B cell (primary cell): ENCODE data around the gene EDNRB.

ENCODE experiments used
- EZH2 ChIP-seq: IDR thresholded peaks from 2 replicates; pipeline ENCODE4 v1.6.1; 2012; ENCODE audit warnings: borderline replicate concordance, low read depth, mild to moderate bottlenecking, moderate library complexity, low read length; ENCODE audit not compliant: insufficient read depth, poor library complexity, severe bottlenecking
- TF ChIP-seq, protein P1 (sequence below): fragments of 200-600 bp; IDR thresholded peaks from one replicate; pipeline ENCODE4 v1.8.0; 2022; ENCODE audit warnings: antibody characterized with exemption, mild to moderate bottlenecking

- TF ChIP-seq, protein P1, sequence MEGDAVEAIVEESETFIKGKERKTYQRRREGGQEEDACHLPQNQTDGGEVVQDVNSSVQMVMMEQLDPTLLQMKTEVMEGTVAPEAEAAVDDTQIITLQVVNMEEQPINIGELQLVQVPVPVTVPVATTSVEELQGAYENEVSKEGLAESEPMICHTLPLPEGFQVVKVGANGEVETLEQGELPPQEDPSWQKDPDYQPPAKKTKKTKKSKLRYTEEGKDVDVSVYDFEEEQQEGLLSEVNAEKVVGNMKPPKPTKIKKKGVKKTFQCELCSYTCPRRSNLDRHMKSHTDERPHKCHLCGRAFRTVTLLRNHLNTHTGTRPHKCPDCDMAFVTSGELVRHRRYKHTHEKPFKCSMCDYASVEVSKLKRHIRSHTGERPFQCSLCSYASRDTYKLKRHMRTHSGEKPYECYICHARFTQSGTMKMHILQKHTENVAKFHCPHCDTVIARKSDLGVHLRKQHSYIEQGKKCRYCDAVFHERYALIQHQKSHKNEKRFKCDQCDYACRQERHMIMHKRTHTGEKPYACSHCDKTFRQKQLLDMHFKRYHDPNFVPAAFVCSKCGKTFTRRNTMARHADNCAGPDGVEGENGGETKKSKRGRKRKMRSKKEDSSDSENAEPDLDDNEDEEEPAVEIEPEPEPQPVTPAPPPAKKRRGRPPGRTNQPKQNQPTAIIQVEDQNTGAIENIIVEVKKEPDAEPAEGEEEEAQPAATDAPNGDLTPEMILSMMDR: no peak
- TF ChIP-seq EZH2: no peak
These were observed 27.9 kb upstream of the EDNRB start for GRCh38 chr13:77946522-77946921.
